Natural killer cell (primary cell): Measurements from ENCODE around the gene KCTD16. TPM values are rescaled to one million over a fixed set of nuclear protein-coding genes. Genes with fewer than 3 reads are reported as not detected.

Source experiments
- ATAC-seq, 3 donors: fragments of 150-1000 bp in 2 of 3; fragments of 200-7000 bp in 1 of 3; cut with Tn5 transposase; 1 replicate in 1 of 3; 2 replicates in 2 of 3; pipeline ENCODE4 v1.10.0; 2021; ENCODE audit warnings: mild to moderate bottlenecking in 2 of 3, moderate library complexity in 2 of 3
- DNase-seq, 2 donors: peaks; one replicate each; pipeline versions ENCODE4 v3.0.0 to v3.0.0-alpha.2; 2013 to 2021; ENCODE audit warnings: mixed read lengths in 1 of 2
- H3K27ac ChIP-seq: one replicate; pipeline ENCODE4 v1.5.1; 2013; ENCODE audit warnings: mild to moderate bottlenecking, low read length
- H3K27me3 ChIP-seq: one replicate; pipeline ENCODE4 v1.6.1; 2013; ENCODE audit warnings: low read length; ENCODE audit not compliant: control insufficient read depth, insufficient read depth
- H3K36me3 ChIP-seq: one replicate; pipeline ENCODE4 v1.6.1; 2013; ENCODE audit warnings: low read length; ENCODE audit not compliant: control insufficient read depth, insufficient read depth
- H3K4me1 ChIP-seq: one replicate; pipeline ENCODE4 v1.6.1; 2013; ENCODE audit warnings: low read length; ENCODE audit not compliant: control insufficient read depth, insufficient read depth
- H3K4me3 ChIP-seq: one replicate; pipeline ENCODE4 v1.5.1; 2013; ENCODE audit warnings: low read length
- H3K9me3 ChIP-seq: one replicate; pipeline ENCODE4 v1.6.1; 2013; ENCODE audit warnings: low read length; ENCODE audit not compliant: control insufficient read depth, insufficient read depth
- H3K27ac Mint-ChIP-seq, 2 donors: one replicate each; pipeline ENCODE4 v1.8.0; 2022; ENCODE audit warnings: mild to moderate bottlenecking in 2 of 2, mixed read lengths in 2 of 2, moderate library complexity in 1 of 2
- H3K27me3 Mint-ChIP-seq, 2 donors: one replicate each; pipeline ENCODE4 v1.8.0; 2022; ENCODE audit warnings: low read depth in 2 of 2, mixed read lengths in 2 of 2
- H3K36me3 Mint-ChIP-seq: one replicate; pipeline ENCODE4 v1.8.0; 2022; ENCODE audit warnings: mixed read lengths
- H3K4me1 Mint-ChIP-seq, 2 donors: one replicate each; pipeline ENCODE4 v1.8.0; 2022; ENCODE audit warnings: mixed read lengths in 2 of 2
- H3K4me3 Mint-ChIP-seq: one replicate; pipeline ENCODE4 v1.8.0; 2022; ENCODE audit warnings: mild to moderate bottlenecking, moderate library complexity, mixed read lengths
- H3K9me3 Mint-ChIP-seq, 2 donors: one replicate each; pipeline ENCODE4 v1.8.0; 2022; ENCODE audit warnings: mixed read lengths in 2 of 2
- CTCF ChIP-seq: fragments of 200-600 bp; IDR thresholded peaks from one replicate; pipeline ENCODE4 v1.8.0; 2022; ENCODE audit warnings: antibody characterized with exemption
- WGBS: methylation state at CpG from one replicate; pipeline ENCODE4 v1.1.7; 2013; ENCODE audit warnings: missing lambda C conversion rate; ENCODE audit not compliant: insufficient coverage; 5-methylcytosine and 5-hydroxymethylcytosine counted together
- intact Hi-C: fragments of 100-400 bp; cut with micrococcal nuclease; formaldehyde crosslinking; loops from one replicate; pipeline ENCODE4 v1.14.2; 2022
- total RNA-seq, 4 donors: library from RNA; stranded (reverse); fragments of 120-200 nt in 1 of 4; gene quantifications; one replicate each; pipeline versions ENCODE4 v1.2.3 to v1.2.4, GENCODE V29; 2013 to 2022

Gene KCTD16
- total RNA-seq, 3 donors from 2014 or later (not counting 1 experiment from before 2014, with no cell fraction given) = 0.16 TPM; not detected in 2

- Histone ChIP-seq H3K4me1 (no peaks in the 10 kb centered on the region), H3K36me3 (no peaks in the 10 kb centered on the region), H3K27ac (no peak overlapping the region), H3K4me3 (no peak overlapping the region), H3K27me3 (no peaks in the 10 kb centered on the region), H3K9me3 (no peaks in the 10 kb centered on the region)
- no peak overlapping the region for H3K4me3 Mint-ChIP-seq
- DNase-seq (no peak), ATAC-seq (no peak)
- WGBS = 100% methylated on average over 2 of the region's 4 CpGs
- H3K4me1 Mint-ChIP-seq = no peaks in the 10 kb centered on the region
- TF ChIP-seq CTCF = no peak
- no peaks in the 10 kb centered on the region for H3K27me3 Mint-ChIP-seq
- peaks cover 6% of the 10 kb centered on the region for H3K36me3 Mint-ChIP-seq
- no peak overlapping the region for H3K27ac Mint-ChIP-seq
- intact Hi-C loops = no loop called here
- H3K9me3 Mint-ChIP-seq = peaks cover 16 to 18% of the 10 kb centered on the region in 2 donors
Observed at GRCh38 chr5:144511580-144512072, 341.0 kb downstream of the KCTD16 start.

- Mint-ChIP-seq H3K27ac (no peak overlapping the region), H3K36me3 (no peaks in the 10 kb centered on the region), H3K4me3 (no peak overlapping the region), H3K9me3 (peaks cover 5 to 8% of the 10 kb centered on the region in 2 donors), H3K4me1 (no peaks in the 10 kb centered on the region), H3K27me3 (no peaks in the 10 kb centered on the region)
- no peaks in the 10 kb centered on the region for H3K9me3 ChIP-seq
- ATAC-seq = no peak
- H3K4me1 ChIP-seq = no peaks in the 10 kb centered on the region
- no peaks in the 10 kb centered on the region for H3K27me3 ChIP-seq
- 89% methylated on average over 1 of the region's 1 CpG for WGBS
- H3K4me3 ChIP-seq = no peak overlapping the region
- H3K27ac ChIP-seq = no peak overlapping the region
- intact Hi-C loops = no loop called here
- no peaks in the 10 kb centered on the region for H3K36me3 ChIP-seq
- DNase-seq = no peak
- no peak for TF ChIP-seq CTCF
Observed at GRCh38 chr5:144522698-144523097, 352.0 kb downstream of the KCTD16 start.

GRCh38 chr5:144525000-144525399 lies 354.3 kb downstream of the KCTD16 start:
- Mint-ChIP-seq H3K4me1 (no peaks in the 10 kb centered on the region), H3K27me3 (no peaks in the 10 kb centered on the region), H3K4me3 (no peak overlapping the region), H3K27ac (no peak overlapping the region), H3K36me3 (no peaks in the 10 kb centered on the region), H3K9me3 (peaks cover 8 to 17% of the 10 kb centered on the region in 2 donors)
- ATAC-seq (no peak), DNase-seq (no peak)
- no peaks in the 10 kb centered on the region for H3K4me1 ChIP-seq
- H3K27me3 ChIP-seq = no peaks in the 10 kb centered on the region
- WGBS = no CpG with 5 or more reads among the region's 1 CpG
- no peaks in the 10 kb centered on the region for H3K36me3 ChIP-seq
- H3K4me3 ChIP-seq = no peak overlapping the region
- TF ChIP-seq CTCF = no peak
- H3K9me3 ChIP-seq = no peaks in the 10 kb centered on the region
- no peak overlapping the region for H3K27ac ChIP-seq
- intact Hi-C loops = no loop called here

GRCh38 chr5:144531188-144531587 lies 360.5 kb downstream of the KCTD16 start:
- no peak for TF ChIP-seq CTCF
- H3K4me3 ChIP-seq = no peak overlapping the region
- peaks cover 4% of the 10 kb centered on the region for H3K9me3 ChIP-seq
- no peaks in the 10 kb centered on the region for H3K36me3 Mint-ChIP-seq
- intact Hi-C loops = no loop called here
- no peak overlapping the region for H3K27ac ChIP-seq
- no peaks in the 10 kb centered on the region for H3K4me1 ChIP-seq
- H3K4me1 Mint-ChIP-seq = no peaks in the 10 kb centered on the region
- no peaks in the 10 kb centered on the region for H3K27me3 Mint-ChIP-seq
- H3K4me3 Mint-ChIP-seq = no peak overlapping the region
- H3K9me3 Mint-ChIP-seq = peaks cover 12 to 17% of the 10 kb centered on the region in 2 donors
- no peaks in the 10 kb centered on the region for H3K36me3 ChIP-seq
- no peak overlapping the region for H3K27ac Mint-ChIP-seq
- H3K27me3 ChIP-seq = no peaks in the 10 kb centered on the region
- 77% methylated on average over 1 of the region's 1 CpG for WGBS
- ATAC-seq = no peak
- no peak for DNase-seq
